Activated CD4-positive, alpha-beta T cell treated with anti-CD3 and anti-CD28 coated beads for 36 hours (primary cell): ENCODE results near the gene PAK4. TPM values are rescaled to one million over a fixed set of nuclear protein-coding genes. Genes with fewer than 3 reads are reported as not detected.
"Not testable (repeated sequence)": the region's sequence is repeated elsewhere in the genome, so short reads cannot be mapped to it uniquely, and the experiment has no call there.

ENCODE experiments used
- ATAC-seq: fragments of 200-7000 bp; cut with Tn5 transposase; one replicate; pipeline ENCODE4 v1.10.0; 2021; ENCODE audit warnings: mild to moderate bottlenecking, moderate library complexity
- CTCF ChIA-PET: fragments of 350-600 bp; sonication (Branson Sonifier 250); formaldehyde crosslinking; loops from one replicate; lab custom pipeline; 2021; ENCODE audit warnings: antibody characterized with exemption; lab: Charles Lee
- POLR2A ChIA-PET: fragments of 350-600 bp; sonication (Branson Sonifier 250); formaldehyde crosslinking; loops from one replicate; lab custom pipeline; 2021; ENCODE audit warnings: antibody characterized with exemption, inconsistent platforms; lab: Charles Lee
- DNase-seq: peaks from one replicate; pipeline ENCODE4 v3.0.0-alpha.2; 2020
- H3K27ac Mint-ChIP-seq: one replicate; pipeline ENCODE4 v1.8.0; 2021; ENCODE audit warnings: mixed read lengths
- H3K27me3 Mint-ChIP-seq: one replicate; pipeline ENCODE4 v1.8.0; 2021; ENCODE audit warnings: mixed read lengths
- H3K36me3 Mint-ChIP-seq: one replicate; pipeline ENCODE4 v1.8.0; 2021; ENCODE audit warnings: low read depth, mixed read lengths
- H3K4me1 Mint-ChIP-seq: one replicate; pipeline ENCODE4 v1.8.0; 2021; ENCODE audit warnings: mixed read lengths
- H3K4me3 Mint-ChIP-seq: one replicate; pipeline ENCODE4 v1.8.0; 2021; ENCODE audit warnings: mild to moderate bottlenecking, moderate library complexity, mixed read lengths
- H3K9me3 Mint-ChIP-seq: one replicate; pipeline ENCODE4 v1.8.0; 2021; ENCODE audit warnings: low read depth, mixed read lengths
- intact Hi-C, 2 experiments: fragments of 100-400 bp; cut with DNase I in 1 of 2; cut with micrococcal nuclease in 1 of 2; formaldehyde crosslinking; loops; one replicate each; pipeline versions ENCODE4 v1.14.2 to v1.15.1; 2022 to 2024; cut with DNase I, micrococcal nuclease
- total RNA-seq, 2 experiments: library from RNA; stranded (reverse); gene quantifications; one replicate each; pipeline ENCODE4 v1.2.3, GENCODE V29; 2021

PAK4 gene
- total RNA-seq, 2 experiments from 2014 or later: 14.2 to 22.6 TPM

GRCh38 chr19:39218230-39219007 lies 92.8 kb downstream of the PAK4 start:
- H3K27ac Mint-ChIP-seq: no peak overlapping the region
- no peak overlapping the region for H3K4me3 Mint-ChIP-seq
- ChIA-PET CTCF (interaction anchor here (0.9 kb wide), 1 partner anchor 24 kb away, joined by 3 read pairs; no protein-coding TSS in a partner anchor), POLR2A (no interaction called here)
- H3K27me3 Mint-ChIP-seq: peaks cover 26% of the 10 kb centered on the region
- no peaks in the 10 kb centered on the region for H3K36me3 Mint-ChIP-seq
- no peak for ATAC-seq
- intact Hi-C loops: no loop called here
- no peaks in the 10 kb centered on the region for H3K4me1 Mint-ChIP-seq
- no peak for DNase-seq
- no peaks in the 10 kb centered on the region for H3K9me3 Mint-ChIP-seq

- H3K9me3 Mint-ChIP-seq, ATAC-seq, H3K27ac Mint-ChIP-seq, intact Hi-C loops, DNase-seq, H3K4me1 Mint-ChIP-seq, POLR2A ChIA-PET, H3K36me3 Mint-ChIP-seq, H3K4me3 Mint-ChIP-seq: not testable (repeated sequence)
- CTCF ChIA-PET: interaction anchor here (0.9 kb wide), 1 partner anchor 24 kb away, joined by 3 read pairs; no protein-coding TSS in a partner anchor
- peaks cover 28% of the 10 kb centered on the region for H3K27me3 Mint-ChIP-seq
Observed at GRCh38 chr19:39219108-39219507, 93.5 kb downstream of the PAK4 start.

GRCh38 chr19:39223703-39224279 lies 98.2 kb downstream of the PAK4 start:
- Mint-ChIP-seq H3K27ac (no peak overlapping the region), H3K4me3 (no peak overlapping the region), H3K27me3 (peaks cover 26% of the 10 kb centered on the region), H3K9me3 (no peaks in the 10 kb centered on the region), H3K4me1 (no peaks in the 10 kb centered on the region), H3K36me3 (no peaks in the 10 kb centered on the region)
- CTCF ChIA-PET: interaction anchor here (0.6 to 1.6 kb wide), 3 partner anchors 11 to 1198 kb away, joined by 3 to 4 read pairs (median 3); no protein-coding TSS in a partner anchor
- POLR2A ChIA-PET: no interaction called here
- no peak for ATAC-seq
- DNase-seq: peak; percentile 51
- intact Hi-C loops: no loop called here

GRCh38 chr19:39224910-39225309 lies 99.3 kb downstream of the PAK4 start:
- Mint-ChIP-seq H3K36me3 (no peaks in the 10 kb centered on the region), H3K27ac (no peak overlapping the region), H3K4me1 (no peaks in the 10 kb centered on the region), H3K27me3 (peaks cover 21% of the 10 kb centered on the region), H3K4me3 (no peak overlapping the region), H3K9me3 (no peaks in the 10 kb centered on the region)
- DNase-seq (no peak), ATAC-seq (no peak)
- POLR2A ChIA-PET: no interaction called here
- CTCF ChIA-PET: interaction anchor here (0.6 kb wide), 1 partner anchor 249 kb away, joined by 3 read pairs; the partner anchor contains the start of gene FBXO17
- intact Hi-C loops: no loop called here

Other genes starting within 250 kb of the PAK4 start
- 10 to 100 TPM; 85.8 to 90.3 TPM for gene RINL, start 247.5 kb upstream of the PAK4 start, total RNA-seq
- gene SIRT2, start 226.2 kb upstream of the PAK4 start, total RNA-seq: 10 to 100 TPM; 17.8 to 23.1 TPM
- gene NFKBIB, start 225.8 kb upstream of the PAK4 start, total RNA-seq: 10 to 100 TPM; 49.4 to 52.5 TPM
- gene CCER2, start 213.6 kb upstream of the PAK4 start, total RNA-seq: under 1 TPM; 0.34 to 0.54 TPM
- 10 to 100 TPM; 36.7 to 39.4 TPM for gene SARS2, start 195.0 kb upstream of the PAK4 start, total RNA-seq
- gene MRPS12, start 194.8 kb upstream of the PAK4 start, total RNA-seq: 10 to 100 TPM; 62.4 to 76.0 TPM
- gene FBXO17, start 150.0 kb upstream of the PAK4 start, total RNA-seq: not detected
- gene FBXO27, start 93.2 kb upstream of the PAK4 start, total RNA-seq: under 1 TPM; 0.71 to 0.90 TPM
- not detected for gene ACP7, start 41.4 kb upstream of the PAK4 start, total RNA-seq
- gene NCCRP1, start 71.2 kb downstream of the PAK4 start, total RNA-seq: not detected
- gene SYCN, start 78.5 kb downstream of the PAK4 start, total RNA-seq: not detected
- under 1 TPM; 0.34 to 0.53 TPM for gene IFNL3, start 119.2 kb downstream of the PAK4 start, total RNA-seq
- gene IFNL4, start 123.1 kb downstream of the PAK4 start, total RNA-seq: not detected
- not detected for gene IFNL2, start 142.6 kb downstream of the PAK4 start, total RNA-seq
- gene IFNL1, start 170.6 kb downstream of the PAK4 start, total RNA-seq: under 1 TPM; 0.50 to 0.51 TPM
- gene LRFN1, start 195.1 kb downstream of the PAK4 start, total RNA-seq: 1 to 10 TPM; 5.3 to 5.4 TPM
- 100 to 1,000 TPM; 231 to 333 TPM for gene GMFG, start 210.3 kb downstream of the PAK4 start, total RNA-seq
- 10 to 100 TPM; 45.2 to 46.9 TPM for gene SAMD4B, start 216.6 kb downstream of the PAK4 start, total RNA-seq